Measurements from ENCODE around the gene UEVLD. TPM values are rescaled to one million over a fixed set of nuclear protein-coding genes. Genes with fewer than 3 reads are reported as not detected.
"Not testable (repeated sequence)": the region's sequence is repeated elsewhere in the genome, so short reads cannot be mapped to it uniquely, and the experiment has no call there.

Gene UEVLD
- polyA plus RNA-seq, 3 donors = 15.0 to 25.9 (median 17.9) TPM

DNA sequence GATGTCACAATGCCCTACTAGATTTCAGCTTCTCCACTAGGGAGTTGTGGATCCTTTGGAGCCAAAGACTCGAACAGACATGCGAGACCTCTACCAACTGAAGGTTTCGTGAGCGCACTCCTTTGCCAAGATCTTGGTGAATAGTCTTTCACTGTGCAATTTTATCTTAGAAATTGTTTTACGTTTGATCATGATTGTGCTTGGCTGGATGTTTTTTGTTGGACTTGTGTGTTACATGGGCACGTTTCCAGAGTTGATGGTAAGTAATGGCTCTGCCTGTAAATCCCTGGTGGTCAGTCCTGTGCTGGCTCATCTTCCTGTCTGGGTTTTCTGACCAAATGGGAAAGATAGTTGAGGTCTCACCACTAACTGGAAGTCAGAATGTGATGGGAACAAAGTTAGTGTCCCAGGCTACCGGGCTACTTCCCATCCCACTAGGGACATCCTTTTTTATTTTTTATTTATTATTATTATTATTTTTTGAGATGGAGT, 11.3 kb upstream of the UEVLD start, which contains the start of gene MISFA:
Gene MISFA, plus strand, starts transcription at position 51 of the 492 bp plus-strand sequence. Its CDS starts 140 bp downstream, at position 191.
- no peak for DNase-seq

GRCh38 chr11:18594999-18595749, 6.6 kb upstream of the UEVLD start:
- no peak for DNase-seq

GRCh38 chr11:18594088-18594487, 5.6 kb upstream of the UEVLD start:
- not testable (repeated sequence) for DNase-seq

- DNase-seq = no peak
These were observed 2.0 kb upstream of the UEVLD start for GRCh38 chr11:18590571-18590970.

- no peak for DNase-seq
These were observed 6.7 kb downstream of the UEVLD start for GRCh38 chr11:18581825-18582224.

DNA sequence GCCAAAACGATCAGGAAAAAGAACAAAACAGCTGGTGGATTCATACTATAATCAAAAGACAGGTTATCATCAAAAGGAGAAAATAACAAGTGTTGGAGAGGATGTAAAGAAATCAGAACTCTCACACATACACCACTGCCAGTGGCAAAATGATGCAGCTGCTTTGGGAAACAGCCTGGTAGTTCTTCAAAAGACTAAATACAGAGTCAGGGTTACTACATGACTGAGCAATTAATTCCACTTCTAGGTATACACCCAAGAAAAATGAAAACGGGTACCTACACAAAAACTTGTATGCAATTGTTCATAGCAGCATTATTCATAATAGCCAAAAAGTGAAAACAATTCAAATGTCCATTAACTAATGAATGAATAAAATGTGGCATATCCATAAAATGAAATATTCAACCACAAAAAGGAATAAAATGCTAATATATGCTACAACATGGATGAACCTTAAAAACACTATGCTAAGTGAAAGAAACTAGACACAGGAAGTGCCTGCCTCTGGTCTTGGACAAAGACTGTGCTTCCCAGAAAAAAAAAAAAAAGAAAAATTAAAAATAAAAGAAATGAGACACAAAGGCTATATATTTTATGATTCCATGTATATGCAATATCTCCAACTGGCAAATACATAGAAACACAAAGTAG, 8.3 kb downstream of the UEVLD start:
- no peak for DNase-seq

- DNase-seq = no peak
These were observed 9.4 kb downstream of the UEVLD start for GRCh38 chr11:18578975-18579598.

- no peak for DNase-seq
These were observed 13.2 kb downstream of the UEVLD start for GRCh38 chr11:18575361-18575760.

DNA sequence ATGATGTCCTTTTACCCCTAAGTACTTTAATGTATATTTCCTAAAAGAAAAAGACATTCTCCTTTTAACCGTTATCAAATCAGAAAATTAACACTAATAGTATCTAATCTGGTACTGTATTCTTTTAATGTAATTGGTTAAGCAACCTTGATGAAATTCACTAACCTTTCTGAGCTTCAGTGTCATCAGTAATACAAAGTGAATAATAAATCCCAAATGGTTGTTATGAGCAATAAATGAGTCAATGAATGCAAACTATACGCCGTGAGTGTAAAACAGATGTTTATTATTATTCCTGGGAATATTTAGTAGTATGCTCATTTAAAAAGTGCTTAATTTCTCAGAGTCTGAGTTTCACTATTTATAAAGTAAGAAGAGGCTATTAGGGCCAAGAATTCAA, 21.5 kb downstream of the UEVLD start:
- no peak for DNase-seq

DNA sequence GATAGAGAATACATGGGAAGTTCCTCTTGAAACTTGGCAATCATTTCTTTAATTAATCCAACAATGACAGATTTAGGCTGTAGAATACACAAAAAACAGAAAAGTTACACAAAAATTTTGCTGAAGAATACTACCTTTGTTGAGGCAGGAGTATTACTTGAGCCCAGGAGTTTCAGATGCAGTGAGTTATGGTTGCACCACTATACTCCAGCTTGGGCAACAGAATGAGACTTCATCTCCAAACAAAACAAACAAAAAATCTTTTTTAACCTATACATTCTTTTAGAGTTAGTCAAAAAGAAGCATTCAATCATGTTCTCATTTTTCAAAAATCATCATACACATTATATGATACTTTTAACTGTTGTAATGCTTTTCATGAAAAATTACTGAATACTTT, 22.1 kb downstream of the UEVLD start:
- no peak for DNase-seq

- no peak for DNase-seq
These were observed 24.4 kb downstream of the UEVLD start for GRCh38 chr11:18564149-18564548.

GRCh38 chr11:18563090-18563730, 25.3 kb downstream of the UEVLD start:
- no peak for DNase-seq

DNA sequence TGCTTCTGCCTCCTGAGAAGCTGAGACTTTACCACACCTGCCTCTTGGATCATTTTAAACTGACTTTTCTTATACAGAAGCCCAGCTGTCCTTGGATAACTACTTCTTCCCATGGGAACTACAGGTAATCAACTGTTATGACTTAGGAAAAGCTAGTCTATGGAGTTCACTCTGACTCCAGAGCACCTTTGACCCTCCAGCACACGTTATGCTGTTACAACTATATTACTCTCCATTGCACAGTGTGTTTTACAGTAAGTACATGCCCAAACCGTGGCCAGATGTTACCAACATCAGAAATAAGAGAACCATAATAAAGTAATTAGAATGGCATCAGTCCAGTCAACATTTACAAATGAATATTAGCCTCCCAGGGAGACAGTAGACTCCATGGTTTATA, 40.5 kb downstream of the UEVLD start:
- no peak for DNase-seq

- no peak for DNase-seq
These were observed 48.1 kb downstream of the UEVLD start for GRCh38 chr11:18540207-18541009.

DNA sequence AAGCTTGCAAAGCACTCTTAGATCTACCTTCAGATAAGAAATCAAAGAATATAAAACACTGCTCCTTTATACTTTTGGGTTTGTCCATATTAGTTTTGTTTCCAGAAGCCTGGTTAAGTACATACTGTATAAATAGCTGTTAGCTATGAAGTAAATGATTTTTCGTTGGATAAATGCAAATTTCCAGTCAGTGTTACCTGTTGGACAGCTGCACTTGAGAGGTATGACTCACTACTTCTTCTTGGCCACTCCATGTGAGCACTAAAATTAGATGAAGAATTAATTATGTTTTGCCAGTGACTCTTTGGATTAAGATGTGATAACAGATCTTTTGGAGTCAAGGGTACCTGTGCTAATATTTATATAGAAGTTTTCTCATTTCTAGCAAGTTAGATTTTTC, 52.3 kb downstream of the UEVLD start:
- no peak for DNase-seq

- DNase-seq = no peak
These were observed 54.3 kb downstream of the UEVLD start for GRCh38 chr11:18534245-18534644.

DNA sequence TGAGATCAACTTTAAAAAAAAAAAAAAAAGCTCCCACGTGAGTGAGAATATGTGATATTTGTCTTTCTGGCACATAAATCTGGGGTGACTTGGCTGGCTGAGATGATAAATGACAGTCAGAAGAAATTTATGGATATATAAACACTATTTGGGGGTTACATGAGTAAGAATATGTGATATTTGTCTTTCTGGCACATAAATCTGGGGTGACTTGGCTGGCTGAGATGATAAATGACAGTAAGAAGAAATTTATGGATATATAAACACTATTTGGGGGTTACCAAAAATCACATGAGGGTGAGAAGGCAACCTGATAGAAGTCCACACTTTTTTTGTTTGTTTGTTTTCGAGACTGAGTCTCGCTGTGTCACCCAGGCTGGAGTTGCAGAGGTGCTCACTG, 55.2 kb downstream of the UEVLD start:
- no peak for DNase-seq

DNA sequence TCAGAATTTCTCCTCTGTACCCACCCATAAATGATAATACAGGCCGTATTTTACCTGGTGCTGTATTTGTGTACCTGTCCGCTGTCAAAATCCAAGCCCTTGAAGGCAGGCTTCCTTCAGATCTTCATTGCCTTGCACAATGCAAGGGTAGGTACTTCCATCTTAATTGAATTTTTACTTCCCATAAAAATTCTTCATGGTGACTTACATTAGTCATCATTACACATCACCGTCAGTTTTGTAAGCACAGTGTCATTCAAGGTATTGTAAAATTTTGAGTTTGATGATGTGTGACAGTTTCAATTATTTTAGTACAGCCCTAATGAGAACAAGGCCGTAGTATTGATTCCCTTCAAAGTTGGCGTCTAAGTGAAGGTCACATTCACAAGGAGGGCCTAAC, 61.0 kb downstream of the UEVLD start:
- DNase-seq = no peak

DNA sequence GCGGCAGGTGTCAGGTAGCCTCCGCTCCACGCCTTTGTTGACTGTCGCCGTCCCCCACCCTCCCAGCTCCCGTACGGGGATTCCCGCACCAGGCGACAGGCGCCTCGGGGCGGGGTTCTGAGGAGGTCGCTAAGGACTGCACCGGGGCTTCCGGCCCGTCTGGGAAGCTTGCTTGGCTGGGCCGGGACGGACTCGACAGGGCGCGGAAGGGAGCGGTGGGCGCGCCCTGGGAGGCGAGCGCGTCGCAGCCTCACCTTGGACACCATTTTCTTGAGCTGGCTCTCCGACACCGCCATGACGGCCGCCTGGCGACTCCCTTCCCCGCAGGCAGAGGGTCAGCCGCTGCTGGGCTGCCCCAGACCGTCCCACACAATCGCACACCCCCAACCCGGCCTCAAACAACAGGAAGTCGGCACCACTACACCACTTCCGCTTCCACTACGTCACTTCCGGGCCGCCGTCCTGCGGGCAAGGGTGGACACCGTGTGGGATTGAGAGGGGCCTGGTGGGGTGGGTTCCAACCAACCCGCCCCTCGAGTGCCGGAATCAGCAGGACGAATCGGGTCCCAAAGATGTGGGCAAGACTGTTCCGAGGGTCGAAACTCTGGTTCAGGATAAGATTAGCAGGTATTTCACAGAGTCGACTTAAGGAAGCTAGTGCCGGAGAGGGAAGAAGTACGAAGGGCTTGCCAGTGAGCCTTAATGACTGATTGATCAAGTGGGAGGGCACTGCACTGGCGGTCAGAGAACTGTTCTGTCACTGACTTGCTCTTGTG, 61.8 kb downstream of the UEVLD start, which contains the start of gene TSG101:
Gene TSG101, minus strand, starts transcription at position 422 of the 776 bp plus-strand sequence. Its CDS starts 126 bp downstream, at position 296.
- DNase-seq = peak; percentile 96

DNA sequence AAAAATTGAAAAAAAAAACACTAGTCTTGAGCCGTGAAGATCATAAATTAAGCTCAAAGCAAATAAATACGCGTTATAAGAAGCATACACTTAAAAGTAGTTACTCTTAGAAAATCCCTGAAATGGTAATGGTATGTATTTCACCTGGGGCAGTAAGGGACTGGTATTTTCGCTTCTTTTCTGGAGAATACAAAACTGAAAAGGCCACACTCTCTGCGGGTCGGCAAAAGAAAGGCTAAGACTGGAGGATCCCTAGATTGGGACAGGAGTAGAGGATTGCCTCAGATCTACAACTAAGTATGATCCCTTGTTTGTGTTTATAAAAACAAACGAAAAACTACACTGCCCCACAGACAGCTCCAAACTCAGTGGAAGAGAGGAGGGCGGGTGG, 62.4 kb downstream of the UEVLD start:
- DNase-seq = no peak

GRCh38 chr11:18524248-18524647, 64.3 kb downstream of the UEVLD start:
- no peak for DNase-seq

Measured in renal pelvis (tissue), 4 donors.